GM12891 (cell line): ENCODE results near the gene LOXL1.

Experiments
- PAX5 ChIP-seq: IDR thresholded peaks from 2 replicates; pipeline ENCODE4 v1.6.1; 2011; ENCODE audit warnings: low read length, moderate library complexity, mild to moderate bottlenecking; ENCODE audit not compliant: insufficient read depth, severe bottlenecking
- POLR2A ChIP-seq: IDR thresholded peaks from 2 replicates; pipeline ENCODE4 v1.6.1; 2011; ENCODE audit warnings: low read depth, low read length, control low read depth
- POLR2AphosphoS5 ChIP-seq: IDR thresholded peaks from 2 replicates; pipeline ENCODE4 v1.6.1; 2011; ENCODE audit warnings: low read depth, low read length, control low read depth
- POU2F2 ChIP-seq: IDR thresholded peaks from 2 replicates; pipeline ENCODE4 v1.6.1; 2011; ENCODE audit warnings: low read depth, mild to moderate bottlenecking, control low read depth, low read length, moderate library complexity
- SPI1 ChIP-seq: IDR thresholded peaks from 2 replicates; pipeline ENCODE4 v1.6.1; 2011; ENCODE audit warnings: low read depth, low read length, control low read depth
- TAF1 ChIP-seq: IDR thresholded peaks from 2 replicates; pipeline ENCODE4 v1.6.1; 2011; ENCODE audit warnings: low read depth, low read length, control low read depth

DNA sequence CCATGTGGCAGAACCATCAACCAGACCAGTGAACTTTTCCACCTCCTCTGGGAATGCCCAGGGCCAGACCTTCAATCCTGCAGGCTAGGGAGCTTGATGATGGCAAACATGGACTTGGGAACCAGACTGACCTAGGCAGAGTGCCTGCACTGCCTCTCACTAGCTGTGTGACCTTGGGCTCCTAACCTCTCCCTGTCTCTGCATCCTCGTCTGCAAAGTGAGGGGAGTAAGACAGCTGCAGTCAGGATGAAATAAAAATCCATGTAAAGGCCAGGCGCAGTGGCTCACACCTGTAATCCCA, 17.5 kb upstream of the LOXL1 start:
- TF ChIP-seq TAF1 (no peak), POLR2A (no peak), POLR2AphosphoS5 (no peak), SPI1 (no peak), POU2F2 (no peak), PAX5 (no peak)
